K562 (cell line): ENCODE data around the gene PIK3CB. TPM values are rescaled to one million over a fixed set of nuclear protein-coding genes. Genes with fewer than 3 reads are reported as not detected.

Experiments
- ATAC-seq: fragments of 200-7000 bp; cut with Tn5 transposase; 3 replicates; pipeline ENCODE4 v1.9.1; 2020; ENCODE audit warnings: moderate library complexity
- BruUV-seq: library from RNA; stranded (reverse); fragments of 400-500 nt; replicated peaks from 2 replicates; lab custom pipeline; 2021; lab: Mats Ljungman, UMichigan
- CTCF ChIA-PET: fragments of 300-600 bp; formaldehyde crosslinking; extraction: SDS; loops from one replicate; lab custom pipeline; 2021; ENCODE audit warnings: low intra/inter-chr PET ratio; lab: Yijun Ruan, JAX
- POLR2A ChIA-PET: fragments of 300-600, 350-650 bp; sonication (Branson Sonifier 250); formaldehyde crosslinking; extraction: SDS; loops from one replicate; lab custom pipeline; 2021; ENCODE audit warnings: antibody characterized with exemption, inconsistent platforms; lab: Yijun Ruan, JAX
- DNase-seq, 4 experiments: peaks; one replicate each; pipeline versions ENCODE4 v3.0.0 to v3.0.0-alpha.2; 2011 to 2018; ENCODE audit warnings: low spot score in 3 of 4, mixed read lengths in 3 of 4; ENCODE audit errors: extremely low read depth in 1 of 4
- FAIRE-seq: peaks from 2 replicates; lab custom pipeline; 2011; peaks lifted over from hg19 to GRCh38; lab: Jason Lieb, UNC
- H2AFZ ChIP-seq: 2 replicates; pipeline ENCODE4 v1.6.0; 2011; ENCODE audit warnings: low read depth, low read length, control low read depth, inconsistent platforms
- H3K27ac ChIP-seq: fragments of 200-600 bp; 3 replicates; pipeline ENCODE4 v1.8.0; 2011; ENCODE audit warnings: low read depth, mild to moderate bottlenecking, control low read depth, inconsistent platforms, low read length, moderate library complexity, mixed read lengths; ENCODE audit errors: extremely low read depth
- H3K27me3 ChIP-seq, 2 experiments: fragments of 300-600 bp in 1 of 2; 2 replicates in 1 of 2; 3 replicates in 1 of 2; pipeline versions ENCODE4 v1.6.0 to v1.8.0; 2011; ENCODE audit warnings: inconsistent platforms in 2 of 2, low read length in 2 of 2, mild to moderate bottlenecking in 1 of 2, mixed read lengths in 1 of 2, moderate library complexity in 1 of 2; ENCODE audit not compliant: control insufficient read depth in 2 of 2, insufficient read depth in 2 of 2
- H3K36me3 ChIP-seq: fragments of 300-600 bp; 3 replicates; pipeline ENCODE4 v1.8.0; 2011; ENCODE audit warnings: mild to moderate bottlenecking, low read length, inconsistent platforms; ENCODE audit not compliant: control insufficient read depth, insufficient read depth
- H3K4me1 ChIP-seq, 2 experiments: fragments of 200-600 bp in 1 of 2; replicated peaks in 1 of 2; 2 replicates in 1 of 2; 3 replicates in 1 of 2; pipeline versions ENCODE4 v1.5.1 to v1.8.0; 2011; ENCODE audit warnings: inconsistent platforms in 2 of 2, low read length in 2 of 2, mild to moderate bottlenecking in 1 of 2, mixed read lengths in 1 of 2, moderate library complexity in 1 of 2; ENCODE audit not compliant: control insufficient read depth in 2 of 2, insufficient read depth in 2 of 2
- H3K4me2 ChIP-seq: 2 replicates; pipeline ENCODE4 v1.6.1; 2011; ENCODE audit warnings: low read length, control low read depth, inconsistent platforms, mixed read lengths; ENCODE audit not compliant: insufficient read depth
- H3K4me3 ChIP-seq: fragments of 200-600 bp; sonication (generic), shearing (Covaris generic); 2 replicates; pipeline ENCODE4 v1.5.1; 2016; ENCODE audit warnings: control low read depth, inconsistent platforms
- H3K79me2 ChIP-seq: fragments of 200-600 bp; 3 replicates; pipeline ENCODE4 v1.8.0; 2011; ENCODE audit warnings: low read length, inconsistent platforms; ENCODE audit not compliant: control insufficient read depth, insufficient read depth
- H3K9ac ChIP-seq, 2 experiments: 2 replicates each; pipeline versions ENCODE4 v1.6.0 to v1.6.1; 2011; ENCODE audit warnings: low read depth in 2 of 2, low read length in 2 of 2, control low read depth in 1 of 2, inconsistent platforms in 1 of 2, mild to moderate bottlenecking in 1 of 2, mixed read lengths in 1 of 2; ENCODE audit not compliant: insufficient read depth in 1 of 2
- H3K9me1 ChIP-seq: one replicate; pipeline ENCODE4 v1.6.0; 2011; ENCODE audit warnings: inconsistent platforms, mild to moderate bottlenecking, low read length, moderate library complexity; ENCODE audit not compliant: control insufficient read depth, insufficient read depth
- H3K9me3 ChIP-seq: replicated peaks from 2 replicates; pipeline ENCODE4 v1.5.1; 2011; ENCODE audit warnings: low read depth, low read length, inconsistent platforms; ENCODE audit not compliant: control insufficient read depth, insufficient read depth
- H4K20me1 ChIP-seq: replicated peaks from 2 replicates; pipeline ENCODE4 v1.6.1; 2011; ENCODE audit warnings: low read length, inconsistent platforms, mixed read lengths; ENCODE audit not compliant: control insufficient read depth, insufficient read depth
- DNMT1 ChIP-seq: fragments of 450-650 bp; IDR thresholded peaks from 2 replicates; pipeline ENCODE4 v1.6.1; 2016; ENCODE audit warnings: antibody characterized with exemption, mild to moderate bottlenecking
- GTF2E2 ChIP-seq: fragments of 200-800 bp; sonication (Bioruptor generic); IDR thresholded peaks from 2 replicates; pipeline ENCODE4 v1.6.1; 2016; ENCODE audit warnings: missing genetic modification characterization, missing compliant biosample characterization
- HDGF ChIP-seq: fragments of 450-650 bp; IDR thresholded peaks from 2 replicates; pipeline ENCODE4 v1.6.1; 2016
- IRF2 ChIP-seq: sonication (generic); formaldehyde crosslinking; IDR thresholded peaks from 2 replicates; pipeline ENCODE4 v1.8.1; 2022; ENCODE audit warnings: mild to moderate bottlenecking, missing genetic modification reagents
- KLF13 ChIP-seq: fragments of 450-650 bp; IDR thresholded peaks from 2 replicates; pipeline ENCODE4 v1.6.1; 2016; ENCODE audit warnings: missing genetic modification characterization, low read depth, mild to moderate bottlenecking, missing compliant biosample characterization, moderate library complexity, borderline replicate concordance
- NCOA6 ChIP-seq: fragments of 450-650 bp; IDR thresholded peaks from 2 replicates; pipeline ENCODE4 v1.6.1; 2017; ENCODE audit warnings: mild to moderate bottlenecking
- RFX7 ChIP-seq: fragments of 250-450 bp; sonication (Bioruptor Pico); IDR thresholded peaks from 2 replicates; pipeline ENCODE4 v1.5.1; 2021; ENCODE audit warnings: mild to moderate bottlenecking
- TEAD4 ChIP-seq, 2 experiments: sonication (generic) in 1 of 2; formaldehyde crosslinking in 1 of 2; IDR thresholded peaks; 2 replicates each; pipeline versions ENCODE4 v1.6.1 to v1.8.0; 2012 to 2022; ENCODE audit warnings: borderline replicate concordance in 1 of 2, inconsistent platforms in 1 of 2, low read length in 1 of 2, mild to moderate bottlenecking in 1 of 2, missing genetic modification reagents in 1 of 2
- ZNF445 ChIP-seq: fragments of 250-450 bp; sonication (Bioruptor Pico); IDR thresholded peaks from 2 replicates; pipeline ENCODE4 v1.4.0; 2020; ENCODE audit warnings: low read depth, mild to moderate bottlenecking, moderate library complexity
- WGBS: fragments of 100-300 bp; shearing (Covaris generic); methylation state at CpG from one replicate; pipeline ENCODE4 v1.1.6; 2016; ENCODE audit warnings: low coverage, mixed read lengths; ENCODE audit not compliant: insufficient coverage; ENCODE audit errors: missing lambda C conversion rate; 5-methylcytosine and 5-hydroxymethylcytosine counted together
- in situ Hi-C: fragments of 300-500 bp; cut with MboI; formaldehyde crosslinking; loops from 4 replicates; pipeline ENCODE4 v1.15.0; 2018; ENCODE audit warnings: inconsistent platforms, mixed read lengths
- intact Hi-C: fragments of 100-400 bp; cut with micrococcal nuclease; formaldehyde crosslinking; loops from 2 replicates; pipeline ENCODE4 v1.14.2; 2022
- polyA plus RNA-seq, 8 experiments: library from polyadenylated mRNA; depleted of rRNA in 4 of 8; stranded (reverse) in 5 of 8; unstranded in 3 of 8; fragments of >200 nt; fragmentation: Nextera tagmentation in 2 of 8; fragmentation: Illumina TruSeq in 1 of 8; extraction: Ambion mirVana in 2 of 8; extraction: Trizol in 1 of 8; gene quantifications; 2 replicates each; pipeline versions ENCODE4 v1.2.1 to v1.2.3, GENCODE V29; 2011 to 2014; ENCODE audit warnings: inconsistent platforms in 1 of 8, missing spikeins in 1 of 8
- total RNA-seq, 7 experiments: library from RNA; depleted of rRNA in 6 of 7; stranded (reverse); fragments of >200 nt in 6 of 7; fragmentation: Illumina TruSeq in 2 of 7; extraction: Trizol in 2 of 7; gene quantifications; 2 replicates each; pipeline versions ENCODE4 v1.2.1 to v1.2.3, GENCODE V29; 2011 to 2021; ENCODE audit warnings: low replicate concordance in 1 of 7
- TF ChIP-seq, protein P1 (sequence below): sonication (generic); formaldehyde crosslinking; IDR thresholded peaks from 2 replicates; pipeline ENCODE4 v1.8.1; 2022; ENCODE audit warnings: missing genetic modification reagents
- TF ChIP-seq, protein P2 (sequence below), 3 experiments: fragments of 200-800 bp in 1 of 3; fragments of 250-450 bp in 1 of 3; fragments of 450-650 bp in 1 of 3; sonication (Bioruptor Pico) in 1 of 3; sonication (Bioruptor generic) in 1 of 3; formaldehyde crosslinking in 1 of 3; IDR thresholded peaks; 2 replicates each; pipeline versions ENCODE4 v1.6.1 to v1.8.0; 2016 to 2022; ENCODE audit warnings: mild to moderate bottlenecking in 2 of 3, missing genetic modification characterization in 2 of 3, missing compliant biosample characterization in 1 of 3, moderate library complexity in 1 of 3
- TF ChIP-seq, protein P3 (sequence below): fragments of 250-450 bp; sonication (Bioruptor Pico); IDR thresholded peaks from 2 replicates; pipeline ENCODE4 v1.8.0; 2022; ENCODE audit warnings: inconsistent platforms

Gene PIK3CB
- total and polyA plus RNA-seq, 9 of the 15 experiments (the other 6 are each of a cell fraction or from before 2014, with no cell fraction given) = 15.3 to 62.6 (median 28.3) TPM

DNA sequence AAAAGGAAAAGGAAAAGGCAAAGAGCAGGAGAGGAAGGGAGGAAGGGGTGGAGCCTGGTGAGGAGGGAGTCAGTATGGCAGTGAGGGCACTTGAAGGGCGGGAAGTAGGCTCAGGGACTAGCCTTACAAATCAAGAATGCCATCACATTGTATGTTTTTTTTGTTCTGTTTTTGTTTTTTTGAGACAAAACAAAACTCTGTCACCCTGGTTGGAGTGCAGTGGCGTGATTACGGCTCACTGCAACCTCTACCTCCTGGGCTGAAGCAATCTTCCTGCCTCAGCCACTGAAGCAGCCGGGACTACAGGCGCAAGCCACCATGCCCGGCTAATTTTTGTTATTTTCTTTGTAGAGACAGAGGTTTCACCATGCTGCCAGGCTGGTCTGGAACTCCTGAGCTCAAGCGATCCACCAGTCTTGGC, 10.5 kb upstream of the PIK3CB start:
- no peaks in the 10 kb centered on the region for H3K9me1 ChIP-seq
- H3K4me3 ChIP-seq = no peak overlapping the region
- H2AFZ ChIP-seq = peak overlapping the region; percentile 7; the same call in 1 of the 2 replicates
- intact Hi-C loops (no loop called here), in situ Hi-C loops (no loop called here)
- no peaks in the 10 kb centered on the region for H3K36me3 ChIP-seq
- no peak overlapping the region for H3K27ac ChIP-seq
- ChIA-PET POLR2A (interaction anchor here (0.6 to 2.4 kb wide), 6 partner anchors 9 to 37 kb away, joined by 3 to 9 read pairs (median 4); no protein-coding TSS in a partner anchor), CTCF (no interaction called here)
- no peaks in the 10 kb centered on the region for H4K20me1 ChIP-seq
- DNase-seq = no peak
- H3K79me2 ChIP-seq = no peaks in the 10 kb centered on the region
- ATAC-seq = no peak; the same call in 2 of the 3 replicates
- H3K4me2 ChIP-seq = no peak overlapping the region
- 93% methylated on average over 6 of the region's 7 CpGs for WGBS
- no TSS peak for BruUV-seq
- no peak overlapping the region for H3K9ac ChIP-seq
- peaks cover 0 to 7% of the 10 kb centered on the region in 2 experiments; a peak in 2 of 5 replicates for H3K4me1 ChIP-seq
- H3K27me3 ChIP-seq = no peaks in the 10 kb centered on the region
- H3K9me3 ChIP-seq = 0 out of 2 replicates have a peak, but pooled peaks cover 4% of the 10 kb centered on the region
- no peak for FAIRE-seq
- no peak for TF ChIP-seq RFX7 (CRISPR knock-in tag)
- TF ChIP-seq, protein P1, sequence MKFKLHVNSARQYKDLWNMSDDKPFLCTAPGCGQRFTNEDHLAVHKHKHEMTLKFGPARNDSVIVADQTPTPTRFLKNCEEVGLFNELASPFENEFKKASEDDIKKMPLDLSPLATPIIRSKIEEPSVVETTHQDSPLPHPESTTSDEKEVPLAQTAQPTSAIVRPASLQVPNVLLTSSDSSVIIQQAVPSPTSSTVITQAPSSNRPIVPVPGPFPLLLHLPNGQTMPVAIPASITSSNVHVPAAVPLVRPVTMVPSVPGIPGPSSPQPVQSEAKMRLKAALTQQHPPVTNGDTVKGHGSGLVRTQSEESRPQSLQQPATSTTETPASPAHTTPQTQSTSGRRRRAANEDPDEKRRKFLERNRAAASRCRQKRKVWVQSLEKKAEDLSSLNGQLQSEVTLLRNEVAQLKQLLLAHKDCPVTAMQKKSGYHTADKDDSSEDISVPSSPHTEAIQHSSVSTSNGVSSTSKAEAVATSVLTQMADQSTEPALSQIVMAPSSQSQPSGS (CRISPR knock-in tag) = no peak
- no peak for TF ChIP-seq DNMT1
- TF ChIP-seq, protein P2, sequence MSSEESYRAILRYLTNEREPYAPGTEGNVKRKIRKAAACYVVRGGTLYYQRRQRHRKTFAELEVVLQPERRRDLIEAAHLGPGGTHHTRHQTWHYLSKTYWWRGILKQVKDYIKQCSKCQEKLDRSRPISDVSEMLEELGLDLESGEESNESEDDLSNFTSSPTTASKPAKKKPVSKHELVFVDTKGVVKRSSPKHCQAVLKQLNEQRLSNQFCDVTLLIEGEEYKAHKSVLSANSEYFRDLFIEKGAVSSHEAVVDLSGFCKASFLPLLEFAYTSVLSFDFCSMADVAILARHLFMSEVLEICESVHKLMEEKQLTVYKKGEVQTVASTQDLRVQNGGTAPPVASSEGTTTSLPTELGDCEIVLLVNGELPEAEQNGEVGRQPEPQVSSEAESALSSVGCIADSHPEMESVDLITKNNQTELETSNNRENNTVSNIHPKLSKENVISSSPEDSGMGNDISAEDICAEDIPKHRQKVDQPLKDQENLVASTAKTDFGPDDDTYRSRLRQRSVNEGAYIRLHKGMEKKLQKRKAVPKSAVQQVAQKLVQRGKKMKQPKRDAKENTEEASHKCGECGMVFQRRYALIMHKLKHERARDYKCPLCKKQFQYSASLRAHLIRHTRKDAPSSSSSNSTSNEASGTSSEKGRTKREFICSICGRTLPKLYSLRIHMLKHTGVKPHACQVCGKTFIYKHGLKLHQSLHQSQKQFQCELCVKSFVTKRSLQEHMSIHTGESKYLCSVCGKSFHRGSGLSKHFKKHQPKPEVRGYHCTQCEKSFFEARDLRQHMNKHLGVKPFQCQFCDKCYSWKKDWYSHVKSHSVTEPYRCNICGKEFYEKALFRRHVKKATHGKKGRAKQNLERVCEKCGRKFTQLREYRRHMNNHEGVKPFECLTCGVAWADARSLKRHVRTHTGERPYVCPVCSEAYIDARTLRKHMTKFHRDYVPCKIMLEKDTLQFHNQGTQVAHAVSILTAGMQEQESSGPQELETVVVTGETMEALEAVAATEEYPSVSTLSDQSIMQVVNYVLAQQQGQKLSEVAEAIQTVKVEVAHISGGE (CRISPR knock-in tag; IDR thresholded peaks at IDR 0.05) = no peak
- no peak for TF ChIP-seq IRF2
- TF ChIP-seq NCOA6 = no peak
- TF ChIP-seq, protein P3, sequence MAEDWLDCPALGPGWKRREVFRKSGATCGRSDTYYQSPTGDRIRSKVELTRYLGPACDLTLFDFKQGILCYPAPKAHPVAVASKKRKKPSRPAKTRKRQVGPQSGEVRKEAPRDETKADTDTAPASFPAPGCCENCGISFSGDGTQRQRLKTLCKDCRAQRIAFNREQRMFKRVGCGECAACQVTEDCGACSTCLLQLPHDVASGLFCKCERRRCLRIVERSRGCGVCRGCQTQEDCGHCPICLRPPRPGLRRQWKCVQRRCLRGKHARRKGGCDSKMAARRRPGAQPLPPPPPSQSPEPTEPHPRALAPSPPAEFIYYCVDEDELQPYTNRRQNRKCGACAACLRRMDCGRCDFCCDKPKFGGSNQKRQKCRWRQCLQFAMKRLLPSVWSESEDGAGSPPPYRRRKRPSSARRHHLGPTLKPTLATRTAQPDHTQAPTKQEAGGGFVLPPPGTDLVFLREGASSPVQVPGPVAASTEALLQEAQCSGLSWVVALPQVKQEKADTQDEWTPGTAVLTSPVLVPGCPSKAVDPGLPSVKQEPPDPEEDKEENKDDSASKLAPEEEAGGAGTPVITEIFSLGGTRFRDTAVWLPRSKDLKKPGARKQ (CRISPR knock-in tag) = no peak
- TF ChIP-seq HDGF = no peak
- TF ChIP-seq ZNF445 (CRISPR knock-in tag) = no peak
- no peak for TF ChIP-seq TEAD4 (IDR thresholded peaks at IDR 0.05; ENCODE audit: low read length)
- no peak for TF ChIP-seq TEAD4 (CRISPR knock-in tag; IDR thresholded peaks at IDR 0.05; ENCODE audit: borderline replicate concordance)
- no peak for TF ChIP-seq KLF13 (tag)
- TF ChIP-seq GTF2E2 (tag) = no peak
